ENCODE results near the gene SGSM1. TPM values are rescaled to one million over a fixed set of nuclear protein-coding genes. Genes with fewer than 3 reads are reported as not detected.

Gene SGSM1
- polyA plus RNA-seq, 1 of the 3 experiments (the other 2 are of a cell fraction): 0.15 TPM

GRCh38 chr22:24810043-24810749, 4.2 kb downstream of the SGSM1 start:
- CTCF ChIA-PET: interaction anchor here (0.7 to 2.2 kb wide), 7 partner anchors 8 to 41 kb away, joined by 4 to 15 read pairs (median 4); no protein-coding TSS in a partner anchor
- H3K9me2 ChIP-seq: no peaks in the 10 kb centered on the region
- 35% methylated on average over 14 of the region's 14 CpGs for WGBS (ENCODE audit: low lambda C conversion rate)
- H2AFZ ChIP-seq (ENCODE audit: low read depth): no peak overlapping the region
- peak in 1 of 2 experiments; percentile 3; a peak in 1 of 4 replicates for TF ChIP-seq EP300 (IDR thresholded peaks at IDR 0.05; ENCODE audit: borderline replicate concordance in 1 of 2, low read depth in 1 of 2, low read length in 1 of 2)
- peak; percentile 82; the same call in 1 of the 2 replicates for TF ChIP-seq MXI1 (IDR thresholded peaks at IDR 0.05; ENCODE audit: low read depth, low read length)
- TF ChIP-seq EZH2phosphoT487 (IDR thresholded peaks at IDR 0.05; ENCODE audit: borderline replicate concordance, low read depth): no peak
- TF ChIP-seq PBX3 (IDR thresholded peaks at IDR 0.05): no peak
- TF ChIP-seq RFX5 (IDR thresholded peaks at IDR 0.05; ENCODE audit: low read length): no peak
- TF ChIP-seq NFIC (IDR thresholded peaks at IDR 0.05; ENCODE audit: borderline replicate concordance): no peak
- TF ChIP-seq YY1 (IDR thresholded peaks at IDR 0.05; ENCODE audit: low read depth): no peak
- TF ChIP-seq ZBTB33 (IDR thresholded peaks at IDR 0.05; ENCODE audit: borderline replicate concordance, low read depth): no peak
- TF ChIP-seq GATA2 (CRISPR knock-in tag; IDR thresholded peaks at IDR 0.05): peak; percentile 83
- no peak for TF ChIP-seq NRF1 (IDR thresholded peaks at IDR 0.05; ENCODE audit: low read depth, low read length)
- no peak for TF ChIP-seq RCOR1 (IDR thresholded peaks at IDR 0.05; ENCODE audit: low read length)
- TF ChIP-seq CTCF (IDR thresholded peaks at IDR 0.05): no peak
- peak; percentile 76; the same call in 1 of the 2 replicates for TF ChIP-seq FOXJ3 (CRISPR knock-in tag; IDR thresholded peaks at IDR 0.05)
- no peaks in the 10 kb centered on the region for H3K79me2 ChIP-seq (ENCODE audit: insufficient read depth)
- no peak overlapping the region for H3K9ac ChIP-seq
- peak overlapping the region in 1 of 2 experiments; percentile 94; a peak in 2 of 4 replicates for H3K27ac ChIP-seq (ENCODE audit: low read depth in 2 of 2, low read length in 1 of 2)
- no peak overlapping the region for H3K4me2 ChIP-seq
- H3K27me3 ChIP-seq (ENCODE audit: insufficient read depth): peaks cover 12% of the 10 kb centered on the region; the same call in 1 of the 2 replicates
- peak; percentile 73 for DNase-seq
- H3K4me3 ChIP-seq (ENCODE audit: low read depth in 2 of 2, low read length in 1 of 2): no peak overlapping the region; a peak in 1 of 4 replicates
- H4K20me1 ChIP-seq (ENCODE audit: insufficient read depth): no peaks in the 10 kb centered on the region
- H3K4me1 ChIP-seq (ENCODE audit: control insufficient read depth in 1 of 2, insufficient read depth in 2 of 2, low read depth in 1 of 2, low read length in 1 of 2): peaks cover 0 to 61% of the 10 kb centered on the region in 2 experiments; a peak in 2 of 4 replicates
- POLR2A ChIA-PET: interaction anchor here (0.5 to 0.8 kb wide), 3 partner anchors 16 to 160 kb away, joined by 3 to 4 read pairs (median 4); no protein-coding TSS in a partner anchor
- H3F3A ChIP-seq (replicated peaks; ENCODE audit: insufficient read depth): no peaks in the 10 kb centered on the region
- no peaks in the 10 kb centered on the region for H3K9me3 ChIP-seq
- no peaks in the 10 kb centered on the region for H3K36me3 ChIP-seq (replicated peaks in 1 of 2; ENCODE audit: control insufficient read depth in 1 of 2, insufficient read depth in 2 of 2, low read length in 1 of 2)

All from SK-N-SH (cell line).